COLO829 (cell line): ENCODE measurements around the gene UQCC3.
A peak's percentile ranks its signal among the peaks of the same experiment; 100 is the strongest.
"Not testable (repeated sequence)": the region's sequence is repeated elsewhere in the genome, so short reads cannot be mapped to it uniquely, and the experiment has no call there.

Source experiments
- DNase-seq: peaks from one replicate; pipeline ENCODE4 v3.0.0; 2012; ENCODE audit warnings: low spot score

The UQCC3 gene, protein sequence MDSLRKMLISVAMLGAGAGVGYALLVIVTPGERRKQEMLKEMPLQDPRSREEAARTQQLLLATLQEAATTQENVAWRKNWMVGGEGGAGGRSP

GRCh38 chr11:62671608-62672389 is at the start of gene UQCC3, which contains the start of gene LBHD1:
Gene UQCC3, plus strand, starts transcription at chr11:62671673. Its CDS starts 73 bp downstream, at chr11:62671746.
Gene LBHD1, minus strand, starts transcription at chr11:62672267. Its CDS starts 2,236 bp downstream, at chr11:62670031.
- DNase-seq: peak; percentile 90

GRCh38 chr11:62622476-62623089 is 48.9 kb upstream of the UQCC3 start:
- DNase-seq: no peak

DNA sequence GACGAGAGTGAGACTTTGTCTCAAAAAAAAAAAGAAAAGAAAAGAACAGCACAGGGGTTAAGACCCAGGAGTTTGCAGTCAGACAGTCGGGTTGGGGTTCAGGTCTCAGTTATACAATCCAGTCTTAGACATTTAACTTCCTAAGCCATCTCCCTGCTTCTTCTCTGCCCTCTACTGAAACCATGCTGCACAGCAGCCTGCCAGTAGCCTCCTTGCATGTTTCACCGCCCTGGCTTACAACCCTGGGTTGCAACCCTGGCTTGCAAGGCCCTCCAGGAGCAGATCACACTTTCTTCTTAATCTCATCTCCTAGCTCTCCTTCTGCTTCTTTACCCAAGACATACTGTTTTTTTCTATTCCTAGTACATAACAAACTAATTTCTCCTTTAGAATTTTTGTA is 43.8 kb upstream of the UQCC3 start:
- no peak for DNase-seq

- DNase-seq: no peak
Measured at GRCh38 chr11:62632492-62632891, 39.0 kb upstream of the UQCC3 start.

DNA sequence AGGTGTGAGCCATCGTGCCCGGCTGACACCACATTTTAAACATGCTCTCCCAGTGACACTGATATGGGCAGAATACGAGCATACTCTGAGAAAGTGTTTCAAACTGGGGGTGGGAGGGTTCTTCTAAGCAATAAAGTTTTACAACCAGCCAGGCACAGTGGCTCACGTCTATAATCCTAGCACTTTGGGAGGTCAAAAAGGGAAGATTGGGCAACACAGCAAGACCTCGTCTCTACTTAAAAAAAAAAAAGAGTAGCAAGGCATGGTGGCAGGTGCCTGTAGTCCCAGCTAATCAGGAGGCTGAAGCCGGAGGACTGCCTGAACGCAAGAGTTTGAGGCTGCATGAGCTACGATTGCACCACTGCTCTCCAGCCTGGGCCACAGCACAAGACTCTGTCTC is 27.3 kb upstream of the UQCC3 start:
- DNase-seq: no peak

GRCh38 chr11:62645671-62645945 is 25.9 kb upstream of the UQCC3 start:
- no peak for DNase-seq

DNA sequence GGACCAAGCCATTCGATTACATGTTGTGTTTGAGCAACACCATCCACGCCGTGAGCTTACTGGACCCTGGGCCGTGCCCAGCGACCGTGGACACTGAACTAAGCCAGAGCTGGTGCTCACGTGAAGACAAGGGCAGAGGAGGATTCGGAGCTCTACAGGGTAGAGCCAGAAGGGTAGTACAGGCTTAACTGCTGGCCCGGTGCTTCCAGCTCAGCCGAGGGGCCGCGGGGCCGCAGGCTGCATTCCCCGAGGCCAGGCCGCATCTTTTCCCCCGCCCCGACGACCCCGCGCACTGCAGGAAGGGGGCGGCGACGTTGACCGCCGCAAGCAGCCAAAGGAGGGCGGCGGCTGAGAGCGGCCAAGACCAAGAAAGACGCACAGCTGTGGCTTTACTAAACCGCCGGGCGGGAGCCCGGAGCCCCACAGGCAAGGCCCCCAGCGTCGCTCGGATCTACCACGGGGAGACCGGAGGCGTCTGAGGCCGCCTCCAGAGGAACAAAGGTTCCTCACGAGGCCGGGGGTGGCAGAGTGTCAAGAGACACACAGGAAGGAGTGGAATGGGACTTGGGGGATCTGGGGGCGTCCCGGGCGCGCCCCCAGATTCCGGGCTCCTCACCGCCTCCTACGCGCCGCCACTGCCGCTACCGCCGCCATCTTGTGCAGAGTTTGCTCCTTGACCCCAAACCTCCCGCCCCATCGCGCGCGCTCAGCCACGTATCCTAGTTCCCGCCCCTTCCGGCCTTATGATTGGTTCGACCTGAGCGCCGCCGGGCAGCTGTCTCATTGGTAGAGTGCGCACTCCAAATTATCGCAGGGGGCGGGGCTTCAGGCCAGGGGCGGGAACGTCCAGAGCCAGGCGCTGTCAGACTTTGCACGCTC is 25.3 kb upstream of the UQCC3 start, which contains the start of gene GANAB:
Gene GANAB (minus strand): TSS at position 668 of the 879 bp plus-strand sequence. CDS start 14 bp downstream, at position 654.
- peak; percentile 99 for DNase-seq

DNA sequence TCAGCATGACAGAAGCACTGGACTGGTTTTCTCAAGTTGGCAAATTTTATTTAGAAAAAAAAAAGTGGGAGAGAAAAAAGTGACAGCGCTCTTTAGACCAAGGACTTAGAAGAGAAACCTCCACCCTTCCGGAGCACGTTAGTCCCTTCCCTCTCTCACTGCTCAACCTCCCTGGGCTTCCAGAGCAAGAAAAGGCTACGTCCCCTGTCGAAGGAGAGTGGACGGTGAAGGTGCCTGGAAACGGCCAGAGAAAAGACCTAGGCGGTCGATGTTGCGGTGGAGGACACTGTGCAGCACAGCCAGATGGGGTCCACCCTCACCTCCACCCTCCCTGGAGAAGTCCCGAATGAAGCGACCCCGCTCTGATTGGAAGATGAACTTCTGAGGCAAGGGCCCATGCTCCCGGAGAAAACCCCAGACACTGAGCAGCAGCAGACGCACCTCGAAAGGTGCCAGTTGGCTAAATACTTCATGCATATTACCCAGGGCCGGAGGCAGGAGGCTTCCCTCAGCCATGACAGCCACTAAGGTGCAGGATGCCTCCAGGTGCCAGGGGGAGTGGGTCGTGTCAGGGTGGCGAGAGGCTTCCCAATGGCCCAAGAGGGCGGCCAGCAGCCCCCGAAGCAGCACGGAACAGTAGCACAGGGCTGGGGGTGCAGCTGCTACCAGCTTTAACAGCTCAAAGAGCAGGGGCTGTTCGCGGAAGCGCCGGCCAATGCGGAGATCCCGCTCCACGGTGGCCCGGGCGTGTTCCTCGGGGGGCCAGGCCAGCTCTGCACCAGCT is 24.5 kb upstream of the UQCC3 start:
- no peak for DNase-seq

- DNase-seq: no peak
Measured at GRCh38 chr11:62647609-62648005, 23.9 kb upstream of the UQCC3 start.

DNA sequence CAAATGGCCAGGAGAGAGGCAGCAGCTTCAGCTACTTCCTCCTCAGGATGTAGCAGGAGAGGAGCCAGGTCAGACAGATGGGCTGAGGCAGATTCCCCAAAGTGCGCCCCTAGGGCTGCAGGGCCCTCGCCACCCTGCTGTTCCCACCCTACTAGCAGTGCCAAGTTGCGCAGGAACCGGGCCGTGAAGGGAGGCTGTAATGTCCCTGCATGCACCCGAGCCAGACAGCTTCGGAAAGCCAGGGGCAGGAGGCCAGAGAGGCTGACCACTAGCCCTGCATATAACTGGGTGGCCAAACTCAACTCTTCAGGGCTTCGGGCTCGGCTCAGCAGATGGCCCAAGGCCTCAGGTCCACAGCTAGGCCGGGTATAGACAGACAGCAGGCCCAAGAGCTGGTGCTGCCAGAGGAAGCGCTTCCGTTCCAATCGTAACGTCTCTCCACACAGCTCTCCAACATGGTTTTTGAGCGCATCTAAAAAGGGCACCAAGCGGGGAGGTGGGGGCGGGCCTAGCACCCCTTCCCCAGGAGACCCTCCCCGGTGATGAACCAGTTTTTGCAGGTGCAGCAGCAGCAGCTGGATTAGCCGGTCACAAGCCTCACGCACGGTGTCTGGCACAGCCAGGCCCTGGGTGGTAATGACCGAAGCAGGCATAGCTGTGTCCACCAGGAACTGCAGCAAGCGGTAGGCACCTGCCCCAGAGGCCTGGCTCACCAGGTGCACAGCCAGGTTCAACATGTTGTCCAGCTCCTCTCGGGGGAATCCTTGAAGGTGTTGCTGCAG is 23.1 kb upstream of the UQCC3 start:
- DNase-seq: no peak

- no peak for DNase-seq
Measured at GRCh38 chr11:62648967-62649364, 22.5 kb upstream of the UQCC3 start.

DNA sequence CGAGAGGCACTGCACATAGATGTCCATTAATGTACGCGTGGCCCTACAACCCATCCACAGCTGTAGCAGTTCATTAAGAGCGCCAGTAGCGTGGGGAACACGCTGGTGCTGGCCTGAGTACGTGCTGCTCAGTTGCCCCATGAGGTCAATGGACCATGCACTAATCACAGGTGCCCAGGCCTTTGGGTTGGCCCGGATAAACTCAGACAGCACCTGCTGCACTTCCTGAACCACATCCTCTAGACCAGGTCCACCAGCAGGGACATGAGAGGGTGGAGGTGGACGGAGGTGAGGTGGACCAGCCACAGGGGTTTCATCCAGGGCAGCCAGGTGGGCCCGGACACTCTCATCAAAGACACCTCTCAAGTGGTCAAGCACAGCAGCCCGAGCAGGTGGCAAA is 22.0 kb upstream of the UQCC3 start:
- DNase-seq: no peak

DNA sequence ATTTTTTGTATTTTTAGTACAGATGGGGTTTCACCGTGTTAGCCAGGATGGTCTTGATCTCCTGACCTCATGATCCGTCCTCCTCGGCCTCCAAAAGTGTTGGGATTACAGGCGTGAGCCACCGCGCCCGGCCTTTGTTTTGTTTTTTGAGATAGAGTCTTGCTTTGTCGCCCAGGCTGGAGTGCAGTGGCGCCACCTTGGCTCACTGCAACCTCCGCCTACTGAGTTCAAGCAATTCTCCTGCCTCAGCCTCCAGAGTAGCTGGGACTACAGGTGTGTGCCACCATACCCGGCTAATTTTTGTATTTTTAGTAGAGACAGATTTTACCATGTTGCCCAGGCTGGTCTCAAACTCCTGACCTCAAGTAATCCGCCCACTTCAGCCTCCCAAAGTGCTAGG is 21.2 kb upstream of the UQCC3 start:
- DNase-seq: not testable (repeated sequence)

DNA sequence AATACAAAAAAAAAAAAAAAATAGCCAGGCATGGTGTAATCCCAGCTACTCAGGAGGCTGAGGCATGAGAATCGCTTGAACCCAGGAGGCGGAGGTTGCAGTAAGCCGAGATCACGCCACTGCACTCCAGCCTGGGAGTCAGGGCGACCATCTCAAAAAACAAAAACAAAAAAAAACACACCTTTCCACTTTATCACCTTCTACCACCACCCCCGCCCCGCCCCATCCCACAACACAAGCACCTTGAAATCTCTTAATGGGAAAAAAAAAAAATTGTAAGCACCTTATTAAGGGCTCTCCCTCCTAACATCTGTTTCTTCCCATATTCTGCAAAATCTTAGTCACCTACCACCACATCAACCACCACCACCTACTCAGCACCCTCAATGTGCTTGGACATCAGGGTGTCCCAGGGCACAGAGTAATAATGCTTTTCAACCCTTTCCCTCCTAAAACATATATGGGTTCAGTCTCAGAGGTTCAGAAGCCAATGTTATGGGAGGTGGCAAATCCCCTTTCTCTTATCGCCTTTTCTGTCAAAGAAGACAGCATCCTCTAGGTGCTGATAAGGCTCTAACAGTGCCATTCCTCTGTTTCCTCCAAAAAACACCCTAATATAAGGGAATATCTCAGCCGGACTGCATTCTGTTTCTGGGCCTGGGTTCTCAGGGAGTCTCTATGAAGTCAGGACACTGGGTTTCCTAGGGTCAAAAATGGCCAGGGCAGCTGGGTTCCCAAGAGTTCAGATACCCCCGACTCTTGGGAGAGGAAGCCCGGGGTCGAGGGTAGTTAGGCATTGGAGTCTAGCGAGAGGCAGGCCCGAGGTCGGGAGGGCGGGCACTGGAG is 19.1 kb upstream of the UQCC3 start:
- DNase-seq: no peak

GRCh38 chr11:62654297-62654696 is 17.2 kb upstream of the UQCC3 start:
- no peak for DNase-seq

- DNase-seq: no peak
Measured at GRCh38 chr11:62656796-62657429, 14.6 kb upstream of the UQCC3 start.

GRCh38 chr11:62664405-62665074 is 6.9 kb upstream of the UQCC3 start:
- DNase-seq: no peak

GRCh38 chr11:62665075-62665598 is 6.3 kb upstream of the UQCC3 start, which contains the start of the genes C11orf98 and CSKMT:
Gene C11orf98, minus strand, starts transcription at chr11:62665210. Its CDS starts 41 bp downstream, at chr11:62665169.
Gene CSKMT, plus strand, starts transcription at chr11:62665312. Its CDS starts 568 bp downstream, at chr11:62665880.
- peak; percentile 93 for DNase-seq
